MM.1S (cell line): ENCODE measurements around the gene SPIRE1.

Experiments
- EZH2 ChIP-seq: fragments of 300-600 bp; sonication (generic); optimal IDR thresholded peaks from 2 replicates; pipeline ENCODE3; 2017; ENCODE audit warnings: low read depth, mild to moderate bottlenecking, antibody characterized with exemption, low read length, mixed read lengths
- EZH2phosphoT487 ChIP-seq: fragments of 300-600 bp; sonication (generic); IDR thresholded peaks from 2 replicates; pipeline ENCODE4 v1.6.1; 2018; ENCODE audit warnings: antibody characterized with exemption, low read length
- TF ChIP-seq, protein P1 (sequence below): fragments of 300-600 bp; sonication (generic); IDR thresholded peaks from 2 replicates; pipeline ENCODE4 v1.5.1; 2016; ENCODE audit warnings: antibody characterized with exemption, low read length, mixed read lengths

DNA sequence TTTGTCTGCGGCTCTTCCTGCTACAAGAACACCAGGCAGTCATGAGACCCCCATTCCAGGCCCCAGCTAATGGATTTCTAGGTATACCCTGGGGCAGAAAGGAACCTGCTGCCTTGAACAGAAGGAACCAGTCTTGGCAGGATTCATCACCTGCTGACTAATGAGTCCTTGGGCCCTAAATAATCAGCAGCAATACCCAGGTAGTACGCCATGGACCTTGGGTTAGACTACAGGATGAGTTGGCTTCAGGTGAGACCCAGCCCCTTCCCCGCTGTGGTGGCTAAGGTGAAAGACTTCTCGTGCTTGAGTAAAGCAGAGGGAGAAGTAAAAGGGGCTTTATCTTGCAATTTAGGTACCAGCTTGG lies 105.0 kb downstream of the SPIRE1 start:
- TF ChIP-seq, protein P1, sequence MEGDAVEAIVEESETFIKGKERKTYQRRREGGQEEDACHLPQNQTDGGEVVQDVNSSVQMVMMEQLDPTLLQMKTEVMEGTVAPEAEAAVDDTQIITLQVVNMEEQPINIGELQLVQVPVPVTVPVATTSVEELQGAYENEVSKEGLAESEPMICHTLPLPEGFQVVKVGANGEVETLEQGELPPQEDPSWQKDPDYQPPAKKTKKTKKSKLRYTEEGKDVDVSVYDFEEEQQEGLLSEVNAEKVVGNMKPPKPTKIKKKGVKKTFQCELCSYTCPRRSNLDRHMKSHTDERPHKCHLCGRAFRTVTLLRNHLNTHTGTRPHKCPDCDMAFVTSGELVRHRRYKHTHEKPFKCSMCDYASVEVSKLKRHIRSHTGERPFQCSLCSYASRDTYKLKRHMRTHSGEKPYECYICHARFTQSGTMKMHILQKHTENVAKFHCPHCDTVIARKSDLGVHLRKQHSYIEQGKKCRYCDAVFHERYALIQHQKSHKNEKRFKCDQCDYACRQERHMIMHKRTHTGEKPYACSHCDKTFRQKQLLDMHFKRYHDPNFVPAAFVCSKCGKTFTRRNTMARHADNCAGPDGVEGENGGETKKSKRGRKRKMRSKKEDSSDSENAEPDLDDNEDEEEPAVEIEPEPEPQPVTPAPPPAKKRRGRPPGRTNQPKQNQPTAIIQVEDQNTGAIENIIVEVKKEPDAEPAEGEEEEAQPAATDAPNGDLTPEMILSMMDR = no peak
- TF ChIP-seq EZH2 = no peak
- TF ChIP-seq EZH2phosphoT487 = no peak
